Daoy (cell line): ENCODE results near the gene PDE12. TPM values are rescaled to one million over a fixed set of nuclear protein-coding genes. Genes with fewer than 3 reads are reported as not detected.

Experiments used
- DNase-seq: peaks from one replicate; pipeline ENCODE4 v3.0.0-alpha.2; 2015; ENCODE audit warnings: low read depth
- total RNA-seq: library from RNA; depleted of rRNA; stranded (reverse); fragments of >200 nt; shearing (Covaris generic); gene quantifications from 2 replicates; pipeline ENCODE4 v1.2.3, GENCODE V29; 2014; rRNA removed

The PDE12 gene
- 15.7 and 19.3 TPM in 2 replicates for total RNA-seq

GRCh38 chr3:57555738-57556458 is at the start of gene PDE12:
TSS of gene PDE12 (plus strand) at chr3:57556274. CDS start at chr3:57556380, 106 bp downstream.
- peak; percentile 85 for DNase-seq

DNA sequence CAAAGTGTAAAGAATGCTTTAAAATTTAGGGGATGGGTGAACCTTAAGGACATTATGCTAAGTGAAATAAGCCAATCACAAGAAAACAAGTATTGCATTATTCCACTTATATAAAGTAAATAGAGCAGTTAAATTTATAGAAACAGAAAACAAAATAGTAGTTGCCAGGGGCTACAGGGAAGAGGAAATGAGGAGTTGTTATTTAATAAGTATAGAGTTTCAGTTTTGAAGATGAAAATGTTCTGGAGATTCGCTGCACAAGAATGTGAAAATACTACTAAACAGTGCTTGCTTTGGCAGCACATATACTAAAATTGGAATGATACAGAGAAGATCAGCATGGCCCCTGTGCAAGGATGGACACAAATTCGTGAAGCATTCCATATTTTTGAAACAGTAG is 43.9 kb upstream of the PDE12 start:
- no peak for DNase-seq

DNA sequence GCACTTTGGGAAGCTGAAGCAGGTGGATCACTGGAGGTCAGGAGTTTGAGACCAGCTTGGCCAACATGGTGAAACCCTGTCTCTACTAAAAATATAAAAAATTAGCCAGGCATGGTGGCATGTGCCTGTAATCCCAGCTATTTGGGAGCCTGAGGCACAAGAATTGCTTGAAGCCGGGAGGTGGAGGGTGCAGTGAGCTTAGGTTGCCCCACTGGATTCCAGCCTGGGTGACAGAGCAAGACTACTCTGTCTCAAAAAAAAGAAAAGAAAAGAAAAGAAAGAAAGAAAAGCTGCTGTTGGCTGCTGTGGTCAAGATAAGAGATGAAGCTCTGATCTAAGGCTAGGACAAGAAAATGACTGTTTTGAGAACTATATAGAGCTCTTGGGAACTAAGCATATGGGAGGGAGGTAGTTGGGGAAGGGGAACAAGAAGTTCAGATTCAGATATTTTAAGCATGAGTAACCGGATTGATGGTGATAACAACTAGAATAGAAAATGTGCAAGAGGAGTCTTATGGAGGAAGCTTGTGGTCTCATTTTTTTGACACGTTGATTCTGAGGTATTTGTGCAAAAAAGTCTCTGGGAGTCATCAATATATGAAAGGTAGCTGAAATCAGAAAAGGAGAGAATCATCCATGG is 37.7 kb upstream of the PDE12 start:
- peak; percentile 21 for DNase-seq

DNA sequence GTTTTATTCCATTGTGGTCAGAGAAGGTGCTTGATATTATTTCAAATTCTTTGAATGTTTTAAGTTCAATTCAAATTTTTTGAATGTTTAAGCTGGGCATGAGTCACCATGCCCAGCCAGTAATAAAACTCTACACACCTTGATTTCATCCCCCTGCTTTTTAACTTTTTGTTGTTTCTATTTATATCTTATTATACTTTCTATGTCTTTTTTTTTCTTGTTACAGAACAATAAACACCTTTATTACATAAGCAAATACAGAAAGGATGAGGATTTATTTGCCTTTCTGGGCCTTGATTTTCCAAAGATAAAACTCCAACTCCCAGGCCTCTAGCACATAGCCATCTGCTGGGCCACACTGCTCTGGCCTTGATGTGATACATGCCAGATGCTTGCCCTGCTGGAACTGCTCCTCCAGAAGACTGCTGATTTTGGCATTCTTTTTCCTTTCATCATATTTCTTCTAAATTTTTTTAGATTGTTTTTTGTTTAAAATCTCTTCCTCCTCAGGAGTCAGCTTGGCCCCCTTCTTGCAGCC is 25.9 kb upstream of the PDE12 start:
- no peak for DNase-seq

GRCh38 chr3:57538465-57538864 is 17.6 kb upstream of the PDE12 start:
- DNase-seq: no peak

DNA sequence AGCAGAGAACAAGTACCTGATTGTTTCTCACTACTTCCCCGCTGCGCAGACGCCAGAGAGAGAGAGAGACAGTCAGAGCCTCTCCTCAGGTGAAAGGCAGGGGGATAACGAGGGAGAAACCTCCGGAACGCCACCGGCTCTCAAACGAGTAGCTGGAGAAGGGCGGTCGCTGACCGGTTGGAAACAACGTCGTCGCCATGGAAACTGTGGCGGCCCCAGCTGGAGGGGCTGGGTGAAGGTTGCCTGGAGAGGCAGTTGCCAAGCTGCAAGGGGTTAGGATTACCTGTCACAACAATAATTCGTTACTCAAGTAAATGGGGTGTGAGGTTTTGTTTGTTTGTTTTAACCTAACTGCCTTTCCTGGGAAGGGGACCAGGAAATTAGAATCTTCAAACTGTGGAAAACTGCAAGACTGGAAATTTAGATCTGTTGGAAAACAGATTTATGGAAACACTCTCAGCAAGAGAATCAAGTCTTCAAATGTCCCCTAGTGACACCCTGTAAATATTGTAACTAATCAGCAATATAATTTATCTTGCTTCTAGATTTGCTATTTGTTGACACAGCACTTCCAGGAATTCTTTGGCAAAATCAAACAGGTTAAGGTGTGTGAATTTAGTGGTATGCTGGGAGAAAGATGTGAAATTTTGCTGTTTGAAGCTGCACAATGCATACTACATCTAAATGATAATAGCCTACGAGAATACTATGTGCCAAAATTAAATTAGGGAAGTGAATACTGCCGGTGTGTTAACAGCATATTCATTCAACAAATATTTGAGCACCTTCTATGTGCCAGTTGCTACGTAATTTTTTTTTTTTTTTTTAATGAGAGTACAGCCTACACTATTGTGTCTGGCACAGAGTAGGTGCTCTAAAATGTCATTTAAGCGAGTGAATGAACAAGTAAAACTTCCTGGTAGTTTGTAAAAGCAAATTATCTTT is 11.6 kb upstream of the PDE12 start, which contains the start of gene DNAH12:
DNAH12 (minus strand) TSS at position 164 of the 945 bp plus-strand sequence. CDS start 1,474 bp downstream, outside the sequence.
- DNase-seq: peak; percentile 46

DNA sequence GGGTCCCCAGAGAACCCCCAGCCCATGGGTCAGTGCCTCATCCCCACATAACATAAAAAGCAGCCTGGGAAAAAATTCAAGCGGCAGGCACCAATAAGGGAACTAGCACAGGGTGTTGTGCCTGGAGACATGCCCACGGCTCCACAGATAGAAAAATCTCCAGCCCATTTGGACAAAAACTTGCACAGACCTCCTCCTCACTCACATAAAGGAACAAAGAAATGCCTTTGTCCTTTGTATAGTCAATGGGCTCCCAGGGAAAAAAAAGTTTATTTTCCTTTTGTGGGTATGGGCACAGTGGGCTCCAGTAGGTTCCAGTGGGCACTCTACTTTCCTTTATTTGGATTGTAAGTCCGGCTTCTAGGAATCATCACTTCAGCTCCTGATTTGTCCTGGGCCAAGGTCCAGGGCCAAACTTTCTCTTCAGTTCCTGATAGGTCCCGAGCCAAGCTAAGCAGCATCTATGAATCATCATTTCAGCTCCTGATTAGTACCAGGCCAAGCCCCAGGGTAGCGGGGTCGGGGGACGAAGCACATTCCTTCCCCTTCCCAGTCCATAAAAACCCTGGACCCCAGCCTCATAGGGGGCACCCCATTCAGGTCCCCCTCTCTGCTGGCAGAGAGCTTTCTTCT is 10.3 kb upstream of the PDE12 start:
- DNase-seq: no peak

- DNase-seq: no peak
Observed at GRCh38 chr3:57546616-57547015, 9.5 kb upstream of the PDE12 start.

- DNase-seq: no peak
Observed at GRCh38 chr3:57555306-57555705, 768 bp upstream of the PDE12 start.

DNA sequence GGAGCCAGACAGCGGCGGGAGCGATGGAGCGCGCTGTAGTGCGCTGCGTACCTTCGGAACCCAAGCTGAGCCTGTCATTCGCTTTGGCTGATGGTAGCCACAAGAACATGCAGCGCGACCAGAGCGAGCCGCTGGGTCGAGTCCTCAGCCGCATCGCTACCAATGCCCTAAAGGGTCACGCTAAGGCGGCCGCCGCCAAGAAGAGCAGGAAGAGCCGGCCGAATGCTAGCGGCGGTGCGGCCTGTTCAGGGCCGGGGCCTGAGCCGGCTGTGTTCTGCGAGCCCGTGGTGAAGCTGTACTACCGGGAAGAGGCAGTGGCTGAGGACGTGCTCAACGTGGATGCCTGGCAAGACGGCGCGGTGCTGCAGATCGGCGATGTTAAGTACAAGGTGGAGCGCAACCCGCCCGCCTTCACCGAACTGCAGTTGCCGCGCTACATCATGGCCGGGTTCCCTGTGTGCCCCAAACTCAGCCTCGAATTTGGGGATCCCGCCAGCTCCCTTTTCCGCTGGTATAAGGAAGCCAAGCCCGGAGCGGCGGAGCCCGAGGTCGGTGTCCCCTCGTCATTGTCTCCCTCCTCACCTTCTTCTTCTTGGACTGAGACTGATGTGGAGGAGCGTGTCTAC is 498 bp downstream of the PDE12 start:
- DNase-seq: peak; percentile 21

GRCh38 chr3:57557085-57557537 is 1.0 kb downstream of the PDE12 start:
- peak; percentile 24 for DNase-seq

GRCh38 chr3:57559526-57559925 is 3.5 kb downstream of the PDE12 start:
- no peak for DNase-seq

DNA sequence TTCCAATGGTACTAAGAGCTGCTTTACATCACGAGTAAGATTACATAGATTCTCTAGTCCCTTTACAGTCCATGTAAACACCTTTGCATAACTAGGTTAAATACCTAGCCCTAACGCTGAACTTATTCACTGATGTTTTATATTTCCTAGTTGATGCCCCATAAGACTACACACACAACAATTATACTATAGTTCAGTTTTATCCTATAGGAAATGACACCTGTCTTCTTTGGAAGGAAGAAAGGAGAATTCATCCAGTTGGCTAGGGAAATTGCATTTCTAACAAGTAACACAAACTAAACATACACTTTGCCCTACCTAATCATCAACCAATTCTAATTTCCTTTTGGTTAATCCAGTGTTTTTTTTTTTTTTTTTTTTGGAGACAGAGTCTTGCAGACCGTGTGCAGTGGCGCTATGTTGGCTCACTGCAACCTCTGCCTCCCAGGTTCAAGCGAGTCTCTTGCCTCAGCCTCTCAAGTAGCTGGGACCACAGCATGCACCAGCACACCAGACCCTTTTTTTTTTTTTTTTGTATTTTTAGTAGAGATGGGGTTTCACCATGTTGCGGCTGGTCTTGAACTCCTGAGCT is 13.9 kb downstream of the PDE12 start:
- no peak for DNase-seq

DNA sequence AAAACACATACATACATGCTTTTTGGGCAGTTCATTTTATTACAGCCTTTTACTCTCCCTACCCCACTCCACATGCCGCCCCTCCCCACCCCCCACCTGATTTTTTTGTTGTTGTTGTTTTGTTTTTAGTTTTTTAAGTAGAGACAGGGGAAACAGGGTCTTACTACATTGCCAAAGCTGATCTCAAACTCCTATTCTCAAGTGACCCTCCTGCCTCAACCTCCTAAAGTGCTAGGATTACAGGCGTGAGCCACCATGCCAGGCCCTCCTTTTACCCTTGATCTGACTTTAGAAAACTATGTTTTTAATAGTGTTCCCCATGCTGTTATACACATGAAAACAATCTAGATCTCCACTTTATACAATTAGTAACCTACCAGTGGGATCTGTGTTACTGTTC is 14.8 kb downstream of the PDE12 start:
- DNase-seq: no peak

DNA sequence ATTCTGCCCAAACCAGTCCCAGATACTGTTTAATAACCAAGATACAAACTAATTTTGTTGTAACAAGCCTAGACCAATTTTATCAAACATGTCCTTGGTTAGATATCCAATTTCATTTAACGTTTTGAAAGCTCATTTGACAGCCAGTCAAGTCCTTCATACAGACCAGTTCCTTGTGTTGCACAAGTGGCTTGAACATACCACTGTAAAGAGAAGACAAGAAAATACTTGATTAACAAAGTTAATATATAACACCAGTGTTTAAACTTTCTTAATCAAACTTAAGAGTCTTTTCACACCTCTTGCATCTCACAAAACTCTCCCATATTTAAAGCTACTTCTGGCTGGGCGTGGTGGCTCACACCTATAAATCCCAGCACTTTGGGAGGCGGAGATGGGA is 16.0 kb downstream of the PDE12 start:
- DNase-seq: no peak

DNA sequence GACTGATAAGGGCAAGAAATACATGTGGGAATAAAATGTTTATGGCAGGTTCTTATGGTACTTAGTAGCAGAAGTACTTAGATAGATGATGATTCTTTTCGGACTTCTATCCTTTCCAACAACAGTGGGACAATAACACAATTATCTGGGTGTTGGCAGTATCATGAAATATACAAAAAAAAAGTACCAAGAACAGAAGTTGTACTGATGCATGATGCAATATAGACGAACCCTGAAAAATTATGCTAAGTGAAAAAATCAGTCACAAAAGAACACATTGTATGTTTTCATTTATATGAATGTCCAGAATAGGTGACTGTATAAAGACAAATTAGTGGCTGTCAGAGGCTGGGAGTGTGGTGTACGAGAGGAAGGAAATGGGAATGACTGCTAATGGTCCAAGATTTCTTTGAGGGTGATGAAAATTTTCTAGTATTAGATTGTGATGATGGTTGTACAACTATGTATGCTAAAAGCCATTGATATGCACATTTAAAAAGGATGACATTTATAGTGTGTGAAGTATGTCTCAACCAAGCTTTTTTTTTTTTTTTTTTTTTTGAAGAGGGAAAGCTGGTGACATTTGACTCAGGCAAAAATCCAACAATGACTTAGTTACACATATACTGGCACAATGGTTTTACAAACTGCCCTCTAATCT is 20.0 kb downstream of the PDE12 start:
- no peak for DNase-seq

DNA sequence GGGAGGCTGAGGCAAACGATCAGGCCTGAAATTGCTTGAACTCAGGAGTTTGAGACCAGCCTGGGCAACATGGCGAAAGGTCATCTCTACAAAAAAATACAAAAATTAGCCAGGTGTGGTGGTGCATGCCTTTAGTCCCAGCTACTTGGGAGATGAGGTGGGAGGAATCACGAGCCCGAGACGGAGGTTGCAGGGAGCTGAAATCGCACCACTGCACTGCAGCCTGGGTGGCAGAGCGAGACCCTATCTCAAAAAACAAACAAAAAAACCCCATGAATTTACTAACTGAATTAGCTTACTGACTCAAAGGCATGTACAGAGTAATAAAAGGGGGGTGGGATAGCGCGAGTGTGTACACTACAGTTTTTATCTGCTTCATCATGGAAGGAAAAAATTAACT is 21.7 kb downstream of the PDE12 start:
- no peak for DNase-seq

DNA sequence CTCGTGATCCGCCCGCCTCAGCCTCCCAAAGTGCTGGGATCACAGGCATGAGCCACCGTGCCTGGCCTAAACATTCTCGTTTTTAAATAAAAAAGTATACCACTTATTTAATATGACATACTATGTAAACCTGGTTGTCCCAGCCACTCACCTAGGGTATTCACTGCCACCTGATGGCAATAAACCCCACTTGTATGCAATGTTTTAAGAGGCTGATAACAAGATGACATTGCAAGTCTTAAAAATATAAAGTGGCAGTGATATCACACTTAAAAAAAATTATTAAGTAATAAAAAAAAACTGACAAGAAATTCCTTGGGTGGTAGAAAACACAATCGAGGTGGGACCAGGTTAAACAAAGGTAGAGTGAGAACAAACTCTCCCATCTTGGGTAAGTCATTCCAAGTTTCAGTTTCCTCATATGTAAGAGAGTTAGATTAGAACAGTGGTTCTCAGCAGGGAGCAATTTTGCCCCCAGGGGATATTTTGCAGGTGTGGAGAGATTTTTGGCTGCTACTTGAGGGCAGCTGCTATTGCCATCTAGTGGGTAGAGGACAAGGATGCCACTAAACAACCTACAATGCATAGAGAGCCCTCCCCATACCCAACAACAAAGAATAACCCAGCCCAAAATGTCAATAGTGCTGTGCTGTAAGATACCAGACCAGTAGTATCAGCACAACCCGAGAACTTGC is 26.5 kb downstream of the PDE12 start:
- DNase-seq: no peak

- no peak for DNase-seq
Observed at GRCh38 chr3:57583544-57583943, 27.5 kb downstream of the PDE12 start.
